Gastrocnemius medialis (tissue), 4 donors: ENCODE results near the gene EPHA2. TPM values are rescaled to one million over a fixed set of nuclear protein-coding genes. Genes with fewer than 3 reads are reported as not detected.
A peak's percentile ranks its signal among the peaks of the same experiment; 100 is the strongest.

ENCODE experiments used
- ATAC-seq, 2 donors: fragments of 150-250 bp; one replicate each; pipeline ENCODE4 v1.9.1; 2016
- DNase-seq, 2 donors: peaks; one replicate each; pipeline ENCODE4 v3.0.0-alpha.2; 2019
- H3K27ac ChIP-seq, 4 donors: fragments of 200-600 bp; sonication (generic); 1 replicate in 1 of 4; 2 replicates in 3 of 4; pipeline ENCODE4 v1.5.1; 2016 to 2018; ENCODE audit warnings: mild to moderate bottlenecking in 2 of 4, moderate library complexity in 1 of 4
- H3K27me3 ChIP-seq, 3 donors: fragments of 200-600 bp; sonication (generic) in 2 of 3; 1 replicate in 1 of 3; 2 replicates in 2 of 3; pipeline versions ENCODE4 v1.5.1 to v1.6.0; 2016 to 2019; ENCODE audit warnings: mild to moderate bottlenecking in 1 of 3, moderate library complexity in 1 of 3
- H3K36me3 ChIP-seq, 2 donors: fragments of 200-600 bp; sonication (generic) in 1 of 2; one replicate each; pipeline ENCODE4 v1.5.1; 2017 to 2018
- H3K4me1 ChIP-seq, 2 donors: fragments of 200-600 bp; sonication (generic) in 1 of 2; one replicate each; pipeline ENCODE4 v1.5.1; 2016 to 2017; ENCODE audit warnings: mild to moderate bottlenecking in 2 of 2
- H3K4me3 ChIP-seq, 4 donors: fragments of 200-600 bp; sonication (generic) in 3 of 4; 1 replicate in 1 of 4; 2 replicates in 3 of 4; pipeline ENCODE4 v1.5.1; 2016 to 2019; ENCODE audit warnings: mild to moderate bottlenecking in 2 of 4
- H3K9me3 ChIP-seq, 3 donors: fragments of 200-600 bp; sonication (generic) in 2 of 3; 1 replicate in 1 of 3; 2 replicates in 2 of 3; pipeline ENCODE4 v1.5.1; 2016 to 2019
- POLR2A ChIP-seq, 2 donors: fragments of 450-650 bp; IDR thresholded peaks; one replicate each; pipeline ENCODE4 v1.6.1; 2017; ENCODE audit warnings: antibody characterized with exemption in 2 of 2, mild to moderate bottlenecking in 2 of 2, moderate library complexity in 2 of 2
- in situ Hi-C, 4 donors: fragments of 200-750 bp; cut with MboI; loops; one replicate each; pipeline versions ENCODE4 v1.15.0 to v1.8.0; 2017; ENCODE audit warnings: low sequenced_read_pairs in 4 of 4
- intact Hi-C: fragments of 100-400 bp; cut with DNase I; formaldehyde crosslinking; loops from one replicate; pipeline ENCODE4 v1.15.1; 2023; ENCODE audit warnings: low total_unique reads
- total RNA-seq, 4 donors: library from RNA; depleted of rRNA; stranded (reverse); fragments of >200 nt; gene quantifications; one replicate each; pipeline versions ENCODE4 v1.1.0 to v1.2.3, GENCODE V29; 2016
- TF ChIP-seq, protein P1 (sequence below), 5 experiments: fragments of 450-650 bp in 3 of 5; fragments of 200-600 bp in 2 of 5; sonication (generic) in 2 of 5; IDR thresholded peaks in 4 of 5; conservative IDR thresholded peaks in 1 of 5; 1 replicate in 4 of 5; 2 replicates in 1 of 5; pipeline ENCODE4 v1.5.1; 2016 to 2019; ENCODE audit warnings: antibody characterized with exemption in 5 of 5, mild to moderate bottlenecking in 3 of 5, moderate library complexity in 3 of 5

EPHA2 gene
- total RNA-seq, 4 donors from 2014 or later: 1.2 to 6.4 (median 2.9) TPM

DNA sequence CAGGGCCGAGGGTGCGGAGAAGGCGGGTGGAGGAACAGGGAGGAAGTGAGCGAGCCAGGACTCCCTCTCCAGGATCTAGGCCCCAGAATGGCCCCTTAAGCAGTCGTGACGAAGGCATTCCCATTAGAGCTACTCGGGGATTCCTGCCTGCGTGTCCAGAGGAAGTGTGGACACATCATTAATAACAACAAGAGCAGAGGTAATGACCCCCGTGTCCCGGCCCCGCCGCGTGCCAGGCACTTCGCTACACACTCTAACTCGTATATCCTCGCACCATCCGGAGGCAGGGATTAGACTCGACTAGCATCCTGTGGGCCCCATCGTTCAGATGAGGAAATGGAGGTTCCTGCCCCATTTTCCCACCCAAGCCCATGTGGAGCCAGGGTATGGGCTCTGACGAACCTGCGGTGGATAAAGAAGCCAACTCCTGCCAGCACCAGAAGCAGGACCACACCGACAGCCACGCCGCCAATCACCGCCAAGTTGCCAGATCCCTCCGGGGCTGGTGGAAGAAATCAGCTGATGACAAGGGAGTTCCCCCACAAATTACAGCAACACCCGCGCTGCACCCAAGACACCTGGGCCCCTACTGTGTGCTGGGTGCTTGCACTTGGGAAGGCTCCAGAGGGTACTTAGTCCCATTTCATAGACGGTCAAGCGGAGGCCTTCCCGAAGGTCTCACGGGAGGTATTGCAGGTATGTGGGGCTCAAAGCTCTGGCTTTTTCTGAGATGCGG is 21.6 kb downstream of the EPHA2 start:
- intact Hi-C loops: no loop called here
- in situ Hi-C loops: no loop called here
- DNase-seq (no peak), ATAC-seq (peak in 1 of 2 donors; percentile 38)
- Histone ChIP-seq H3K9me3 (no peaks in the 10 kb centered on the region), H3K36me3 (no peaks in the 10 kb centered on the region), H3K27me3 (no peaks in the 10 kb centered on the region), H3K4me1 (no peaks in the 10 kb centered on the region), H3K4me3 (no peak overlapping the region), H3K27ac (peak overlapping the region in 3 of 4 donors; percentile 38 to 50 (median 43))
- TF ChIP-seq, protein P1, sequence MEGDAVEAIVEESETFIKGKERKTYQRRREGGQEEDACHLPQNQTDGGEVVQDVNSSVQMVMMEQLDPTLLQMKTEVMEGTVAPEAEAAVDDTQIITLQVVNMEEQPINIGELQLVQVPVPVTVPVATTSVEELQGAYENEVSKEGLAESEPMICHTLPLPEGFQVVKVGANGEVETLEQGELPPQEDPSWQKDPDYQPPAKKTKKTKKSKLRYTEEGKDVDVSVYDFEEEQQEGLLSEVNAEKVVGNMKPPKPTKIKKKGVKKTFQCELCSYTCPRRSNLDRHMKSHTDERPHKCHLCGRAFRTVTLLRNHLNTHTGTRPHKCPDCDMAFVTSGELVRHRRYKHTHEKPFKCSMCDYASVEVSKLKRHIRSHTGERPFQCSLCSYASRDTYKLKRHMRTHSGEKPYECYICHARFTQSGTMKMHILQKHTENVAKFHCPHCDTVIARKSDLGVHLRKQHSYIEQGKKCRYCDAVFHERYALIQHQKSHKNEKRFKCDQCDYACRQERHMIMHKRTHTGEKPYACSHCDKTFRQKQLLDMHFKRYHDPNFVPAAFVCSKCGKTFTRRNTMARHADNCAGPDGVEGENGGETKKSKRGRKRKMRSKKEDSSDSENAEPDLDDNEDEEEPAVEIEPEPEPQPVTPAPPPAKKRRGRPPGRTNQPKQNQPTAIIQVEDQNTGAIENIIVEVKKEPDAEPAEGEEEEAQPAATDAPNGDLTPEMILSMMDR (IDR thresholded peaks at IDR 0.05 in 4 of 5, conservative IDR thresholded peaks at IDR 0.05 in 1 of 5): no peak
- no peak for TF ChIP-seq POLR2A (IDR thresholded peaks at IDR 0.05)

DNA sequence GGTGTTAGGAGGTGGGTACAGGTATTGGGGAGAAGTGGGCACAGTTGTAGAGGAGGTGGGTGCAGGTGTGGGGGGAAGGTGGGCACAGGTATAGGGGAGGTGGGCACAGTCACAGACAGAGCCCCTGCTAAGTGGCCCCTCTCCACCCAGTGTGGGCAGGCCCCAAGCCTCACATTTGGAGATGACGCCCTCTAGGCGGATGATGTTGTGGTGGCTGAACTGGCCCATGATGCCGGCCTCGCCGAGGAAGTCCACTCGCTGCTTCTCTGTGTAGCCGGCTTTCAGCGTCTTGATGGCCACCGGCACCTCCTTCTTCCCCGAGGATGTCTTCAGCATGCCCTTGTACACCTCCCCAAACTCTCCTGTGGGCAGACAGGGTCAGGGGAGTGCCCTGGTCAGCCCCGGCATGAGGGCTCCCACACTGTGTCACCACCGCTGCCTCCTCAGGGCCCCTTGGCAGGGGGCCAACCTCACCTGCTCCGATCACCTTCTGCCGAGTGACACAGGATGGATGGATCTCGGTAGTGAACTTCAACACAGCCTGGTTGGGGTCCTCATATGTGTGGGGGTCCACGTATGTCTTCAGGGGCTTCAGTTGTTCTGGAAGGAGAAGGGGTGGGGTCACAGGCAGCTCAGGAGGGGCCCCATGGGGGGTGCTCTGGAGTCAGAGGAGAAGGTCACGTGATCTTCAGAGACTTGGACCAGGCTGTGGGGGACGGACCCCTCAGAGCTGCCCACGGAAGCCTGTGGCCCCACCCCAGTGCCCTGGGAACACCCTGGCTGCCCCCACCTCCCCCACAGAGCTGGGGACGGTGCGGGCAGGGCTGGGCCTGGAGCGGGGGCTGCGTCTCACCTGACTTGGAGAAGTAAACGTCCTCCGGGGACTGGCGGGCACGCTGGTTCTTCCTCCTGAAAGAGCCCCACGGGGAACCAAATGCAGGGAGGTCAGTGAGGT is 22.6 kb downstream of the EPHA2 start:
- Histone ChIP-seq H3K9me3 (no peaks in the 10 kb centered on the region), H3K4me3 (no peak overlapping the region), H3K36me3 (no peaks in the 10 kb centered on the region), H3K27me3 (no peaks in the 10 kb centered on the region), H3K4me1 (no peaks in the 10 kb centered on the region), H3K27ac (peak overlapping the region; percentile 18 to 50 (median 40))
- in situ Hi-C loops: no loop called here
- intact Hi-C loops: no loop called here
- ATAC-seq: no peak
- TF ChIP-seq, protein P1 (IDR thresholded peaks at IDR 0.05 in 4 of 5, conservative IDR thresholded peaks at IDR 0.05 in 1 of 5): no peak
- TF ChIP-seq POLR2A (IDR thresholded peaks at IDR 0.05): no peak
- no peak for DNase-seq

DNA sequence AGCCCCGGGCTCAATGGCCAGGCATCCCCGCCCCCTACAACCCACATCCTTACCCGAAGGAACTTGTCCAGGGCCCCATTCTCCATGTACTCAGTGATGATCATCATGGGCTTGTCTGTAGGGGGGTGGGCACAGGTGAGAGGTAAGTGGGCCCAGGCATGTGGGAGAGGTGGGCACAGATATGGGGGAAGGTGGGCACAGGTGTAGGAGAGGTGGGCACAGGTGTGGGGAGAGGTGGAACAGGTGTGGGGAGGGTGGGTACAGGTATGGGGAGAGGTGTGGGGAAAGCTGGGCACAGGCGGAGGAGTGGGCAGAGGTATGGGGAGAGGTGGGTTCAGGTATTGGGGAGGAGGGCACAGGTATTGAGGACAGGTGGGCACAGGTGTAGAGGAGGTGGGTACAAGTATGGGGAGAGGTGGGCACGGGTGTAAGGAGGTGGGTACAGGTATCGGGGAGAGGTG is 23.5 kb downstream of the EPHA2 start:
- Histone ChIP-seq H3K4me3 (no peak overlapping the region), H3K27ac (no peak overlapping the region), H3K9me3 (no peaks in the 10 kb centered on the region), H3K36me3 (no peaks in the 10 kb centered on the region), H3K4me1 (no peaks in the 10 kb centered on the region), H3K27me3 (no peaks in the 10 kb centered on the region)
- in situ Hi-C loops (no loop called here), intact Hi-C loops (no loop called here)
- ATAC-seq (no peak), DNase-seq (no peak)
- TF ChIP-seq, protein P1 (IDR thresholded peaks at IDR 0.05 in 4 of 5, conservative IDR thresholded peaks at IDR 0.05 in 1 of 5): no peak
- no peak for TF ChIP-seq POLR2A (IDR thresholded peaks at IDR 0.05)

DNA sequence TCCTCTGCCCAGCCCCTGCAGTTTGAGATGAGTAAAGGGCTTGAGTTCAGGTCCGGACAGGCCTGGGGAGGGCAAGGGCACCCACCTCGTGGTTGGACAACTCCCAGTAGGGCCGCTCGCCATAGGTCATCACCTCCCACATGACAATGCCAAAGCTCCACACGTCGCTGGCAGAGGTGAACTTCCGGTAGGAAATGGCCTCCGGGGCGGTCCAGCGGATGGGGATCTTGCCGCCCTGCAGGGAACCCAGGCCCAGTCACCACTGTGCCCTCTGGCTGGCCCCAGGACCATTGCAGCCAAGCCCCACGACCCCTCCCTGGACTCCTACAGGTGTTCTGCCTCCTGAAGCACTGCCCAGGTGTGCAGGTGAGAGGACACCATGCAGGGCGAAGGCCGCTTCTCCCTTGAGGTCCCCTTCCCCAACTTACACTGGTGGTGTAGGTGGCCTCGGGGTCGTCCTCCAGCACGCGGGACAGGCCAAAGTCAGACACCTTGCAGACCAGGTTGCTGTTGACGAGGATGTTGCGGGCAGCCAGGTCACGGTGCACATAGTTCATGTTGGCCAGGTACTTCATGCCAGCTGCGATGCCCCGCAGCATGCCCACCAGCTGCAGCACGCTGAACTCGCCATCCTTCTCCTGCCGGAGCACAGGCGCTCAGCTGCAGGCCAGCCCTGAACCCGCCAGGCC is 24.1 kb downstream of the EPHA2 start:
- in situ Hi-C loops (no loop called here), intact Hi-C loops (no loop called here)
- Histone ChIP-seq H3K9me3 (no peaks in the 10 kb centered on the region), H3K4me3 (no peak overlapping the region), H3K4me1 (no peaks in the 10 kb centered on the region), H3K27me3 (no peaks in the 10 kb centered on the region), H3K36me3 (no peaks in the 10 kb centered on the region), H3K27ac (no peak overlapping the region)
- ATAC-seq (no peak), DNase-seq (no peak)
- TF ChIP-seq, protein P1 (IDR thresholded peaks at IDR 0.05 in 4 of 5, conservative IDR thresholded peaks at IDR 0.05 in 1 of 5): no peak
